ENCODE measurements around the gene EARS2. TPM values are rescaled to one million over a fixed set of nuclear protein-coding genes. Genes with fewer than 3 reads are reported as not detected.

The EARS2 gene
- total and polyA plus RNA-seq, 9 of the 15 experiments (the other 6 are each of a cell fraction or from before 2014, with no cell fraction given) = 17.6 to 58.6 (median 36.3) TPM

- TF ChIP-seq SAFB2 (IDR thresholded peaks at IDR 0.05; ENCODE audit: borderline replicate concordance, low read depth, low read length, severe bottlenecking) (no peak), ETV1 (tag; conservative IDR thresholded peaks at IDR 0.05; ENCODE audit: low read depth) (peak; percentile 99), IRF2 (CRISPR knock-in tag; IDR thresholded peaks at IDR 0.05) (no peak), ZNF347 (CRISPR knock-in tag; IDR thresholded peaks at IDR 0.05; ENCODE audit: low read depth) (peak; percentile 96)
Measured at GRCh38 chr16:23597003-23597756, 40.0 kb upstream of the EARS2 start (continued).

- peak; percentile 88 to 94 (median 88) for DNase-seq (ENCODE audit: extremely low read depth in 1 of 4, low spot score in 3 of 4)
- FAIRE-seq = peak; percentile 85
- TF ChIP-seq TAF1 (IDR thresholded peaks at IDR 0.05; ENCODE audit: control insufficient read depth, extremely low read depth, insufficient read depth, low read length, severe bottlenecking) (peak; percentile 83), MAFK (IDR thresholded peaks at IDR 0.05; ENCODE audit: low read length) (no peak), ZC3H8 (IDR thresholded peaks at IDR 0.05) (no peak), FOXP1 (CRISPR knock-in tag; IDR thresholded peaks at IDR 0.05) (peak; percentile 81), RAD21 (CRISPR knock-in tag; conservative IDR thresholded peaks at IDR 0.05 in 1 of 2, IDR thresholded peaks at IDR 0.05 in 1 of 2) (peak; percentile 22 to 43; a peak in 2 of 4 replicates), MIER1 (IDR thresholded peaks at IDR 0.05; ENCODE audit: low read depth) (0 out of 2 replicates have a peak, but pooled peaks have one; percentile 27), CEBPG (CRISPR knock-in tag; IDR thresholded peaks at IDR 0.05) (peak; percentile 36; the same call in 1 of the 2 replicates), CEBPG (tag; conservative IDR thresholded peaks at IDR 0.05 in 1 of 2, IDR thresholded peaks at IDR 0.05 in 1 of 2) (no peak; a peak in 1 of 4 replicates), ZNF764 (CRISPR knock-in tag; IDR thresholded peaks at IDR 0.05; ENCODE audit: low read depth) (no peak), ZBTB5 (IDR thresholded peaks at IDR 0.05) (no peak), NFRKB (IDR thresholded peaks at IDR 0.05; ENCODE audit: low read depth) (peak; percentile 27; the same call in 1 of the 2 replicates)
Measured at GRCh38 chr16:23595951-23596720, 39.0 kb upstream of the EARS2 start, which contains the start of gene NDUFAB1. NDUFAB1 (minus strand) TSS chr16:23596316; CDS start chr16:23596290, 26 bp downstream.

More at GRCh38 chr16:23595951-23596720, 39.0 kb upstream of the EARS2 start, which contains the start of gene NDUFAB1:
- BruUV-seq (replicated peaks) = no TSS peak
- peaks cover 12 to 18% of the 10 kb centered on the region in 2 experiments; a peak in 4 of 5 replicates for H3K4me1 ChIP-seq (replicated peaks in 1 of 2; ENCODE audit: control insufficient read depth in 2 of 2, insufficient read depth in 2 of 2, low read length in 2 of 2)
- under 1% methylated on average over 58 of the region's 67 CpGs for WGBS (ENCODE audit: insufficient coverage, low coverage, missing lambda C conversion rate)
- H2AFZ ChIP-seq (ENCODE audit: low read depth, low read length) = peak within 1 kb of the TSS; percentile 96
- peak within 1 kb of the TSS; percentile 86 for H3K27ac ChIP-seq (ENCODE audit: extremely low read depth, low read depth, low read length)
- in situ Hi-C loops (cut with MboI) = no loop called here
- H3K9me1 ChIP-seq (ENCODE audit: control insufficient read depth, insufficient read depth, low read length) = no peaks in the 10 kb centered on the region
- H4K20me1 ChIP-seq (replicated peaks; ENCODE audit: control insufficient read depth, insufficient read depth, low read length) = no peaks in the 10 kb centered on the region; the same call in 1 of the 2 replicates
- CTCF ChIA-PET (ENCODE audit: low intra/inter-chr PET ratio) = interaction anchor here (1.3 kb wide), 1 partner anchor 39 kb away, joined by 4 read pairs; the partner anchor contains the start of genes EARS2 and UBFD1
- ATAC-seq = peak; percentile 96
- H3K4me3 ChIP-seq = peak within 1 kb of the TSS; percentile 80
- H3K79me2 ChIP-seq (ENCODE audit: control insufficient read depth, insufficient read depth, low read length) = peaks cover 48% of the 10 kb centered on the region
- no peaks in the 10 kb centered on the region for H3K9me3 ChIP-seq (replicated peaks; ENCODE audit: control insufficient read depth, insufficient read depth, low read depth, low read length)
- intact Hi-C loops (cut with micrococcal nuclease) = no loop called here
- H3K36me3 ChIP-seq (ENCODE audit: control insufficient read depth, insufficient read depth, low read length) = peaks cover 38% of the 10 kb centered on the region
- H3K9ac ChIP-seq (ENCODE audit: insufficient read depth in 1 of 2, low read depth in 2 of 2, low read length in 2 of 2) = peak within 1 kb of the TSS; percentile 95 to 99
- POLR2A ChIA-PET = interaction anchor here (0.7 to 1.5 kb wide), 6 partner anchors 7 to 482 kb away, joined by 3 to 9 read pairs (median 3); partner anchors contain the start of genes EARS2 and UBFD1
- H3K27me3 ChIP-seq (ENCODE audit: control insufficient read depth in 2 of 2, insufficient read depth in 2 of 2, low read length in 2 of 2) = no peaks in the 10 kb centered on the region
- peak within 1 kb of the TSS; percentile 99 for H3K4me2 ChIP-seq (ENCODE audit: insufficient read depth, low read length)
